Spleen (tissue), 7 donors: ENCODE results near the gene SPRN.

ENCODE experiments used
- CTCF ChIP-seq, 11 experiments: fragments of 200-600 bp in 7 of 11; fragments of 450-650 bp in 4 of 11; sonication (generic) in 4 of 11; IDR thresholded peaks in 8 of 11; conservative IDR thresholded peaks in 3 of 11; 1 replicate in 7 of 11; 2 replicates in 4 of 11; pipeline versions ENCODE4 v1.4.0 to v1.8.0; 2016 to 2021; ENCODE audit warnings: antibody characterized with exemption in 11 of 11, inconsistent platforms in 4 of 11, mild to moderate bottlenecking in 1 of 11
- POLR2AphosphoS5 ChIP-seq, 3 donors: sonication (generic); formaldehyde crosslinking; IDR thresholded peaks; one replicate each; pipeline ENCODE4 v1.5.1; 2017; ENCODE audit warnings: antibody characterized with exemption in 3 of 3
- donor health status: DM: no; HTN: no; CAD: no; lungs with moderate emphysema.
- donor health status: DM: no; HTN: no; CAD: no.
- donor health status: DM: no; HTN: no; CAD: no.

- TF ChIP-seq CTCF (IDR thresholded peaks at IDR 0.05 in 8 of 11, conservative IDR thresholded peaks at IDR 0.05 in 3 of 11) (no peak), POLR2AphosphoS5 (IDR thresholded peaks at IDR 0.05) (no peak)
These were observed 16.3 kb upstream of the SPRN start for GRCh38 chr10:133440633-133441285.
